GM12872 (cell line): Measurements from ENCODE around the gene CTNNA3.

Experiments
- TF ChIP-seq, protein P1 (sequence below): IDR thresholded peaks from 3 replicates; pipeline ENCODE4 v1.5.1; 2011; ENCODE audit warnings: low read depth, mild to moderate bottlenecking, low read length, moderate library complexity; ENCODE audit not compliant: insufficient read depth

Gene CTNNA3

DNA sequence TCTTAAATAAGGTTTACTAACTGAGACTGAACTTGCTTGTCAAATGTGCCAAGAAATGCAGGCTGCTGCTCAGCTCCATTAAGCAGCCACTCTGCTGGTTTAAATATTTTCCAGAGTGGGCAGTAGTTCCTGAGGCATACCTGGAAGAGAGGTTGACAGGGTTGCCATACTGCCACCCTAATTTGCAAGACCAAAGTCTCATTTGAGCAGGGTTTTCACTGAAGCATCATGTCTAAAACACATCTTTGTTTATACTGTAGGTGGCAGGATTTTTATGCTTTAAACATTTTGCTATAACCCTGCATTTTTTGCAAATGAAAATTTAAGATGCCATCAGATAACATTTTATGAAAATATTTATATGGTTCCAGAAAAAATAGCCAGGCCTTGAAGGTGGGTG is 1388.2 kb downstream of the CTNNA3 start:
- TF ChIP-seq, protein P1, sequence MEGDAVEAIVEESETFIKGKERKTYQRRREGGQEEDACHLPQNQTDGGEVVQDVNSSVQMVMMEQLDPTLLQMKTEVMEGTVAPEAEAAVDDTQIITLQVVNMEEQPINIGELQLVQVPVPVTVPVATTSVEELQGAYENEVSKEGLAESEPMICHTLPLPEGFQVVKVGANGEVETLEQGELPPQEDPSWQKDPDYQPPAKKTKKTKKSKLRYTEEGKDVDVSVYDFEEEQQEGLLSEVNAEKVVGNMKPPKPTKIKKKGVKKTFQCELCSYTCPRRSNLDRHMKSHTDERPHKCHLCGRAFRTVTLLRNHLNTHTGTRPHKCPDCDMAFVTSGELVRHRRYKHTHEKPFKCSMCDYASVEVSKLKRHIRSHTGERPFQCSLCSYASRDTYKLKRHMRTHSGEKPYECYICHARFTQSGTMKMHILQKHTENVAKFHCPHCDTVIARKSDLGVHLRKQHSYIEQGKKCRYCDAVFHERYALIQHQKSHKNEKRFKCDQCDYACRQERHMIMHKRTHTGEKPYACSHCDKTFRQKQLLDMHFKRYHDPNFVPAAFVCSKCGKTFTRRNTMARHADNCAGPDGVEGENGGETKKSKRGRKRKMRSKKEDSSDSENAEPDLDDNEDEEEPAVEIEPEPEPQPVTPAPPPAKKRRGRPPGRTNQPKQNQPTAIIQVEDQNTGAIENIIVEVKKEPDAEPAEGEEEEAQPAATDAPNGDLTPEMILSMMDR = no peak

DNA sequence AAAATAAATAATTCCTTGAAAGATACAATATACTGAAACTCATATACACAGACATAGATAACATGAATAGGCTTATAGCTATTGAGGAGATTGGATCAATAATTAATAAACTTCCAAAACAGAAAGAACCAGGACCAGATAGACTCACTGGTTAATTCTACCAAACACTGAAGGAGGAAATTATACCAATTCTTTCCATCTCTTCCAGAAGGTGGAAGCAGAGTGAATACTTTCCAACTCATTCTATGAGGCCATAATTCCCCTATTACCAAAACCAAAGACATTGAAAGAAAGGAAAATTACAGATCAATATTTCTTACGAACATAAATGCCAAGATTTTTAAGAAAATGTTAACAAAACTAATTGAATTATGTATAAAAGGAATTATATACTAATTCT is 1394.9 kb downstream of the CTNNA3 start:
- TF ChIP-seq, protein P1 = no peak

DNA sequence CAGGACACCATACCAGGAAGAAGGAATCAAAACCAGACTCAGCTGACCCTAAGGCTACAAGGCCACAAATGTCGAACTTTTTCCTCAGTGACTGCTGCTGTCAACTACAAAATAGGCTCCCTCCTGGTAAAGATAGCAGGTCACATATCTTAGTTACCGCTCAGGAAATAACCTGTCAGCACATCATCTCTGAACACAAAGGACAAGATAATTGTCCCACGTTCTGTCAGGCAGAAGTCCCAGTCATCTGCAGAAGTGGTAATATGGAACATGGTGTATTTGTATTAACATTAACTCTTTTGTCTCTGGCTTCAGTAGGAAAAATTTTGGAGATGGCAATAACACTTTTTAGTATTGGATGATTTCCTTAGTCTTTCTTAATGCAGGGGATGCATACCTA is 1400.4 kb downstream of the CTNNA3 start:
- TF ChIP-seq, protein P1 = no peak

DNA sequence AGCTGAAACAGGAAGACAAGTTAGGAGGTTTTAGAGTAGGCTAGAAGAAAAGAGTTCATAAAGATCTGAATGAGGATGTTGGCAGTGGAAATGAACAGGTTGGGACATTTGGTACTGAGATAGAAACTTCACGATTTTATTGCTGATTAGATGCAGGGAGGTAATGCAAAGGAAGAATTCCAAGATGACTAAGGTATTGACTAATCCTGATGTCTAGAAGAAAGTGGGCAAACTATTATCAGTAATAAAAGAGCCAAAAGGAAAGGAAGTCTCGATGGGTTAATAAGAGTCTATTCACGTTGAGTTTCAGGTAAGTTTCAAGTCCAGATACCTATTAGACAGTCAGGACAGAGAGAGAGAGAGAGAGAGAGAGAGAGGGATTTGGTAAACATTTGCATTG is 1401.5 kb downstream of the CTNNA3 start:
- TF ChIP-seq, protein P1 = no peak

DNA sequence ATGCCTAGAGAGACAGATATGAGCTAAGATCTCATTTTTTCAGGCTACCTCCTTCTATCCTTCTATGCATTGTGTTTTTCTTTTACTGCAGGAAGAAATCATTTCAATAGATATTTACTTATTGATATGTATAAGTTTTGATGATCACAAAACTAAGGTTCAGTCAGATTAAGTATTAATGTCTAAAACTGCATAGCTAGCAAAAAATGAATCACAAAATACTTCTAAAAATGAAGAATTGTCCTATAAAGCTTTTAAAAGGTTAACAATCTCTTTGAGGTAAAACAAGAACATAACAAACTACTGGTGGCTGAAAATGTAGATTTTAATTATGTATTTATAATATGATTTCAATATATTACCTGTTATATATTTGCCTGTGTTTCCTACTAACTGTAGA is 1403.1 kb downstream of the CTNNA3 start:
- TF ChIP-seq, protein P1 = no peak

DNA sequence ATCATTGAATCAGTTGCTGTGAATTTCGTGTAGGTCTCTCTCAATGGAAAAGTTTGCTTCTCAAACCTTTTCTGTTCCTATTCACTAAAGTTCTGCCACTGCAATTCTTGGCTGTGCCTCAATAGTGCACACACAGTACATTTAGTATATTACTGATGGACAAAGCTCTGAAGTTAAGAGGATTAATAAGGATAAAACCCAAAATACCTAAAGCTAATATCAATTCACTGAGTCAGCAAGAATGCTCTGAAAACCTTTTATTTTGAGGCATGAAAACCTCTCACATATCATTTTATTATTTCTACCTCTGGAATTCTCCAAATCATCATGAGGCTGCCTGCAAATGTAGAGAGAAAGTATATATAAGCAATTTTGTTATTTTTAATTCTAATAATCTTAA is 1403.5 kb downstream of the CTNNA3 start:
- TF ChIP-seq, protein P1 = no peak

DNA sequence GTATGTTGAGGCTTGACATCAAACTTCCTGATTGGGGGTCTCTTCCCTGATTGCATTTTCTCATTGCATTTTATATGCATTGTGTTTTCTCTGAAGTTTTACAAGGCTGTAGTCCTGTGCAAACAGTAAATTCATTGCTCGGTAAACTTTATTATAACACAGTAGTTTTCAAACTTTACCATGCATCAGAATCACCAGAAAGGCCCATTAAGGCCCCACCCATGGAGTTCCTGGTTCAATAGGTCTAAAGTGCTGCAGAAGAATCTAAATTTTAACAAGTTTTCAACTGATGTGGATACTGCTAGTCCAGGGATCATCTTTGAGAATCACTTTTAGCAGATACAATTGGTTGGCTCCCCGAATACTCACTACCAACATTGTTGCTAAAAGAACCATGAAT is 1404.9 kb downstream of the CTNNA3 start:
- TF ChIP-seq, protein P1 = no peak

DNA sequence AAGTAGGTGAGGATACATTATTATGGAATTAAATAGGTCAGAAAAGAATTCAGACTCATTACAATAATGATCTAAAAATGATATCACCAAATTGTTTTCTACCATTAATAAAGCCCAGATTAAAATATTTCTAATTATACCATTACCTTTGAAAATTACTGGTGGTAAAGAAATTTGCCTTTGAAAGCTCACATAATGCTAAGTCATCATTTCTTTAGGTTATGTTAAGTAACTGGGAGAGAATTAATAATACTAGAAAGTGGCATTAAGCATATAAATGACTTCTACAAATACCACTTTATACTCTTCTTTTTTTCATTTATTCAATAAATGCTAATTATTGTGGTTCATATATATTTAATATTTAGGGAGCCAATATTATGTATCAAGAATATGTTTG is 1411.4 kb downstream of the CTNNA3 start:
- TF ChIP-seq, protein P1 = no peak
